ENCODE results near the gene PCDH18. TPM values are rescaled to one million over a fixed set of nuclear protein-coding genes. Genes with fewer than 3 reads are reported as not detected.
"Not testable (repeated sequence)": the region's sequence is repeated elsewhere in the genome, so short reads cannot be mapped to it uniquely, and the experiment has no call there.

Gene PCDH18
- total RNA-seq, 1 experiment from 2014 or later, result 16.6 TPM

- peak; percentile 61 for DNase-seq (ENCODE audit: low read depth)
These were observed 917 bp downstream of the PCDH18 start for GRCh38 chr4:137531168-137531985.

- DNase-seq (ENCODE audit: low read depth), result no peak
These were observed 2.1 kb downstream of the PCDH18 start for GRCh38 chr4:137530176-137530575.

GRCh38 chr4:137529432-137529831, 2.9 kb downstream of the PCDH18 start:
- DNase-seq (ENCODE audit: low read depth), result no peak

- no peak for DNase-seq (ENCODE audit: low read depth)
These were observed 3.6 kb downstream of the PCDH18 start for GRCh38 chr4:137528673-137529072.

GRCh38 chr4:137526681-137527080, 5.6 kb downstream of the PCDH18 start:
- DNase-seq (ENCODE audit: low read depth), result no peak

GRCh38 chr4:137524725-137525369, 7.4 kb downstream of the PCDH18 start:
- peak; percentile 37 for DNase-seq (ENCODE audit: low read depth)

- DNase-seq (ENCODE audit: low read depth), result no peak
These were observed 9.0 kb downstream of the PCDH18 start for GRCh38 chr4:137523329-137523728.

- DNase-seq (ENCODE audit: low read depth), result no peak
These were observed 11.2 kb downstream of the PCDH18 start for GRCh38 chr4:137521053-137521452.

- peak; percentile 70 for DNase-seq (ENCODE audit: low read depth)
These were observed 12.9 kb downstream of the PCDH18 start for GRCh38 chr4:137519406-137519805.

GRCh38 chr4:137517323-137517722, 15.0 kb downstream of the PCDH18 start:
- not testable (repeated sequence) for DNase-seq (ENCODE audit: low read depth)

GRCh38 chr4:137514406-137515111, 17.7 kb downstream of the PCDH18 start:
- no peak for DNase-seq (ENCODE audit: low read depth)

GRCh38 chr4:137510557-137511265, 21.6 kb downstream of the PCDH18 start:
- peak; percentile 99 for DNase-seq (ENCODE audit: low read depth)

GRCh38 chr4:137509855-137510282, 22.4 kb downstream of the PCDH18 start:
- DNase-seq (ENCODE audit: low read depth), result no peak

GRCh38 chr4:137502339-137503129, 29.8 kb downstream of the PCDH18 start:
- DNase-seq (ENCODE audit: low read depth), result no peak

GRCh38 chr4:137496267-137496666, 36.0 kb downstream of the PCDH18 start:
- DNase-seq (ENCODE audit: low read depth), result not testable (repeated sequence)

- DNase-seq (ENCODE audit: low read depth), result no peak
These were observed 36.7 kb downstream of the PCDH18 start for GRCh38 chr4:137495578-137495977.

- DNase-seq (ENCODE audit: low read depth), result not testable (repeated sequence)
These were observed 48.9 kb downstream of the PCDH18 start for GRCh38 chr4:137483313-137483959.

GRCh38 chr4:137479657-137480056, 52.6 kb downstream of the PCDH18 start:
- not testable (repeated sequence) for DNase-seq (ENCODE audit: low read depth)

- DNase-seq (ENCODE audit: low read depth), result no peak
These were observed 55.9 kb downstream of the PCDH18 start for GRCh38 chr4:137476345-137476744.

GRCh38 chr4:137474711-137475301, 57.5 kb downstream of the PCDH18 start:
- DNase-seq (ENCODE audit: low read depth), result peak; percentile 39
